Subcutaneous abdominal adipose tissue (tissue), 5 donors: Measurements from ENCODE around the gene SLC44A2.
A peak's percentile ranks its signal among the peaks of the same experiment; 100 is the strongest.
"Not testable (repeated sequence)": the region's sequence is repeated elsewhere in the genome, so short reads cannot be mapped to it uniquely, and the experiment has no call there.

ENCODE experiments used
- H3K27ac ChIP-seq: one replicate; pipeline ENCODE4 v1.7.0; 2013; ENCODE audit warnings: low read depth, mild to moderate bottlenecking, inconsistent platforms, low read length, moderate library complexity
- H3K27me3 ChIP-seq, 5 donors: one replicate each; pipeline ENCODE4 v1.7.0; 2013; ENCODE audit warnings: low read length in 5 of 5, inconsistent platforms in 1 of 5; ENCODE audit not compliant: control insufficient read depth in 5 of 5, insufficient read depth in 4 of 5
- H3K36me3 ChIP-seq, 5 donors: one replicate each; pipeline ENCODE4 v1.7.0; 2013; ENCODE audit warnings: low read length in 5 of 5; ENCODE audit not compliant: control insufficient read depth in 5 of 5, insufficient read depth in 5 of 5
- H3K4me1 ChIP-seq, 5 donors: one replicate each; pipeline ENCODE4 v1.7.0; 2013; ENCODE audit warnings: low read length in 5 of 5, mild to moderate bottlenecking in 3 of 5, moderate library complexity in 1 of 5; ENCODE audit not compliant: control insufficient read depth in 5 of 5, insufficient read depth in 5 of 5
- H3K4me3 ChIP-seq, 5 donors: one replicate each; pipeline ENCODE4 v1.7.0; 2013; ENCODE audit warnings: low read length in 5 of 5, low read depth in 1 of 5
- H3K9ac ChIP-seq, 5 donors: one replicate each; pipeline ENCODE4 v1.7.0; 2013; ENCODE audit warnings: low read length in 5 of 5, mild to moderate bottlenecking in 4 of 5, moderate library complexity in 3 of 5
- H3K9me3 ChIP-seq, 5 donors: one replicate each; pipeline ENCODE4 v1.7.0; 2013; ENCODE audit warnings: low read length in 5 of 5; ENCODE audit not compliant: control insufficient read depth in 5 of 5
- donor health status: healthy.
- donor health status: healthy.
- donor health status: healthy.
- donor health status: healthy.
- donor health status: healthy.

Gene SLC44A2

DNA sequence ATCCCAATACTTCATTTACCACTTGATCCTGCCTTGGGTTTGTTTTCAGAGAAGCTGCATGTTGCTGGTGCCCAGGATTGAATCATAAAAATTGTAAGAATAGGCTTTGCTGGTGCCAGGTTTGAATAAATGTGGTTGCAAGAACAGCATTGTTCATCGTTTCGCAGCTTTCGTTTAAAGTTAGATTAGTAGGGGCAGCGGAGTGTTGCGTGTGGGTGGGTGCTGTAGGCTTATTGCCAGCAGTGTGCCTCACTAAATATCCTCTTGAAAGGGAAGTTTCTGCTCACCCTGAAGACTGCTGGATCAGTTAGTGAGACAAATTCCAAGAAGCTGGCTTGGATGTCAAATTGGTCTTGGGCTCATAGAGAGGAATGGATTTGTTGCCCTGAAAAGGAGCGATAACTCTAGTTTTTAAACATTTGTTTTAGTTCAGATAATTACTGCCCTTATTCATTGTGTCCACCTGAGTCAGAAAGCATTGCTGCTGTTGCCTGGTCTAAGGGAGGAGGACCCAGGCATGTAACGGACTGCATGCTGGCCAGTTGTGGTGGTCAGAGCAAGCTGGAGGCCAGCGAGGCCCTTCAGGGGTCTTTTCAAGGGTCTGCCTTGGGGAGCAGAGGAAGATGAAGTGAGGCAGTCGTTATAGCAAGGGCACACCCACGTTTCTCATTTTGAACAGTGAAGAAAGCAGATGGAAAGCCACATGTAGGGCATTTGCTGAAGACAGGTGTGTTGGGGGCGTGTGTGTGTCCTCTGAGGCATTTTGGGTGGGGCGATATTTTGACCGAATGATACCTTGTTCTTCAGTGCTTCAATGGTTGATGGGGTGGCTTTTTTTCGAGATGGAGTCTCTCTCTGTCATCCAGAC is 37.3 kb downstream of the SLC44A2 start:
- Histone ChIP-seq H3K9ac (peak overlapping the region in 1 of 5 donors; percentile 28), H3K4me3 (no peak overlapping the region), H3K9me3 (no peaks in the 10 kb centered on the region), H3K4me1 (peaks cover 0 to 19% (median 17%) of the 10 kb centered on the region in 5 donors), H3K27ac (no peak overlapping the region), H3K27me3 (no peaks in the 10 kb centered on the region), H3K36me3 (peaks cover 0 to 10% (median 4%) of the 10 kb centered on the region in 5 donors)

DNA sequence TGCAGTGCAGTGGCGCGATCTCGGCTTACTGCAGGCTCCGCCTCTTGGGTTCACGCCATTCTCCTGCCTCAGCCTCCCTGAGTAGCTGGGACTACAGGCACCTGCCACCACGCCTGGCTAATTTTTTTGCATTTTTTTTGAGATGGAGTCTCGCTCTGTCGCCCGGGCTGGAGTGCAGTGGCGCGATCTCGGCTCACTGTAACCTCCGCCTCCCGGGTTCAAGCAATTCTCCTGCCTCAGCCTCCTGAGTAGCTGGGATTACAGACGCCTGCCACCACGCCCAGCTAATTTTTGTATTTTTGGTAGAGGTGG is 37.9 kb downstream of the SLC44A2 start:
- not testable (repeated sequence) for H3K27me3 ChIP-seq, H3K9ac ChIP-seq, H3K4me3 ChIP-seq, H3K9me3 ChIP-seq, H3K27ac ChIP-seq
- peaks cover 0 to 13% (median 7%) of the 10 kb centered on the region in 5 donors for H3K36me3 ChIP-seq
- peaks cover 0 to 25% (median 23%) of the 10 kb centered on the region in 5 donors for H3K4me1 ChIP-seq

DNA sequence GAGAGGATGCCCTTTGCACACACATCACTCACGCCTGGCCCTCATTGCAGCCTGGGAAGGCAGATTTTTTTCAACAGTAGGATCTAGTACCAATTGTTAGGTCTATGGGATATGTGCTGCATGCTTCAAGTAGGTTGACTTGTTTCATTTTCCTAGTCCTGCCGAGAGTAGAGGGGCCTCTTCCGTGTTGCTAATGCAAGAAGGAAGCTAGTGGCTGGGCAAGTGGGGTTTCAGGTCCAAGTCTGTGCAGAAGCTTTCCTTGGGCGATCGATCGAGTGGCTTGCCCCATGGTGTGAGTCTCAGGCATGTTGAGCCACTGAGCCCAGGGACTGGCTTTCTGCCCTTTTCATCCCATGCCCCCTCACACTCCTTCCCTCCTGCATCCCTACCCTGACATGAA is 42.5 kb downstream of the SLC44A2 start:
- Histone ChIP-seq H3K9ac (no peak overlapping the region), H3K4me3 (no peak overlapping the region), H3K4me1 (peaks cover 0 to 20% (median 11%) of the 10 kb centered on the region in 5 donors), H3K27ac (no peak overlapping the region), H3K9me3 (no peaks in the 10 kb centered on the region), H3K27me3 (no peaks in the 10 kb centered on the region), H3K36me3 (peaks cover 0 to 24% (median 22%) of the 10 kb centered on the region in 5 donors)

DNA sequence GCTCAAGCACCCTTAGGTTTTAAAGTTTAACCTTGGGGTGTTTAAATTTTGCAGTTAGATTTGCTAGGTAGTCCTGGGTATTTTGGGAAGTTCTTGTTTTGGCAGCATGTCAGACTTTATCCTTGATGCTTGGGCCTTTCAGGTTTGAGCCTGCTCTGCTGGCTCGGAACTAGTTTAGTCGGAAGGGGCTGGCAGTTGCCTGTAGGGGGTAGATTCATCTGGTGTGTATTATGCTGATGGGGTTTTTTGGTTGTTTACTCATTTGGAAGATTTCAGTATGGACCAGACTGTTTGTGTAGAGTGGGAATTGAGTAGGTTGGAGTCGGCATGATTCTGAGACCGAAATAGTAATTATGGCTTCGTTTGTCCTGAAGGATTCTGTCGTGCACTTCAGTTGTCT is 43.9 kb downstream of the SLC44A2 start:
- H3K36me3 ChIP-seq: peaks cover 3 to 35% (median 26%) of the 10 kb centered on the region in 5 donors
- H3K9ac ChIP-seq: no peak overlapping the region
- no peaks in the 10 kb centered on the region for H3K9me3 ChIP-seq
- H3K4me1 ChIP-seq: peaks cover 0 to 18% (median 8%) of the 10 kb centered on the region in 5 donors
- H3K27ac ChIP-seq: no peak overlapping the region
- no peaks in the 10 kb centered on the region for H3K27me3 ChIP-seq
- H3K4me3 ChIP-seq: no peak overlapping the region

DNA sequence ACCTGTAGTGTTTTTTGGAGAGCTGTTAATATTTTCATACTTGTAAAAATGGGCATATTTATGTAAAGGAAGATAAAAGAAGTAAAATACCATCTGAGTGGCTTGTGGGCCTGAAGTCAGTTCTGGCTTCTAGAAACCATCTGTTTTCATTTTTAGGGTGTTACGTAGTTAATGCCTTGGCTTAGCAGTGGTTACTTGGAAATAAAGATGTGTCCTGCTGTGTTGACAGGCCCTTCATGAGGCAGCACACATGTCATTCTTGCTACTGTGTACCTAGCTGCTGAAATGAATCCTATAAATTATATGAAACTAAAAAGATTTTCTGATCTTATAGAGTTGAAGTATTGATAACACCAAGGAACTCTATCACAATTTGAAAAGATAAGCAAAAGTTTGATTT is 44.8 kb downstream of the SLC44A2 start:
- peaks cover 0 to 18% (median 8%) of the 10 kb centered on the region in 5 donors for H3K4me1 ChIP-seq
- no peak overlapping the region for H3K4me3 ChIP-seq
- H3K9me3 ChIP-seq: no peaks in the 10 kb centered on the region
- H3K27me3 ChIP-seq: no peaks in the 10 kb centered on the region
- H3K36me3 ChIP-seq: peaks cover 3 to 37% (median 26%) of the 10 kb centered on the region in 5 donors
- no peak overlapping the region for H3K27ac ChIP-seq
- no peak overlapping the region for H3K9ac ChIP-seq

DNA sequence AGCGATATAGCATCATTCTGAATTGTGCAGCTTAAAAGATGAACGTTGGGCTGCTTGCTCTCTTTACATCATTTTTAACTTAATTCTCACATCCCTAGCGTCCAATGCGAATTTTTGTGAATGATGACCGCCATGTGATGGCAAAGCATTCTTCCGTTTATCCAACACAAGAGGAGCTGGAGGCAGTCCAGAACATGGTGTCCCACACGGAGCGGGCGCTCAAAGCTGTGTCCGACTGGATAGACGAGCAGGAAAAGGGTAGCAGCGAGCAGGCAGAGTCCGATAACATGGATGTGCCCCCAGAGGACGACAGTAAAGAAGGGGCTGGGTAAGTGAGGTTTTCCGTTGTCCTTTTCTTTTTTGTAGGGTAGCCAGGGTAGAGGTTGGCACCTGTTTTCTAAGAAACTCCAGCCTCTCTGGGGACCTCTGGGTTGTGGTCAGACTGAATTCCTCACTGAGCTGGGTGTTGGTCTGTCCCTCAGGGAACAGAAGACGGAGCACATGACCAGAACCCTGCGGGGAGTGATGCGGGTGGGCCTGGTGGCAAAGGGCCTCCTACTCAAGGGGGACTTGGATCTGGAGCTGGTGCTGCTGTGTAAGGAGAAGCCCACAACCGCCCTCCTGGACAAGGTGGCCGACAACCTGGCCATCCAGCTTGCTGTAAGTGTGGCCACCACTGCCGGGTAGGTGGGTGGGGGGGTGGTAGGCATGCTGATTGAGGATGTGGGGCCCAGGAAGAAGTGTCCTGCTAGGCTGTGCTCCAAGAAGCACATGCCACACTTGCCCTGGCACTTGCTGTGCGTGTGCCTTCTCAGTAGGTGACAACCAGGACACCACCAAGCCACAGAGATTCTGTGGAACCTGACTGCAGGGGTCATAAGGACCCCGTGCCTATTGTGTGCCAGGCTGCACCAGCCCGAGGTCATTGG is 45.8 kb downstream of the SLC44A2 start:
- no peak overlapping the region for H3K27ac ChIP-seq
- no peak overlapping the region for H3K4me3 ChIP-seq
- peaks cover 3 to 44% (median 31%) of the 10 kb centered on the region in 5 donors for H3K36me3 ChIP-seq
- H3K9me3 ChIP-seq: no peaks in the 10 kb centered on the region
- H3K9ac ChIP-seq: no peak overlapping the region
- H3K4me1 ChIP-seq: peaks cover 0 to 18% (median 8%) of the 10 kb centered on the region in 5 donors
- H3K27me3 ChIP-seq: no peaks in the 10 kb centered on the region

DNA sequence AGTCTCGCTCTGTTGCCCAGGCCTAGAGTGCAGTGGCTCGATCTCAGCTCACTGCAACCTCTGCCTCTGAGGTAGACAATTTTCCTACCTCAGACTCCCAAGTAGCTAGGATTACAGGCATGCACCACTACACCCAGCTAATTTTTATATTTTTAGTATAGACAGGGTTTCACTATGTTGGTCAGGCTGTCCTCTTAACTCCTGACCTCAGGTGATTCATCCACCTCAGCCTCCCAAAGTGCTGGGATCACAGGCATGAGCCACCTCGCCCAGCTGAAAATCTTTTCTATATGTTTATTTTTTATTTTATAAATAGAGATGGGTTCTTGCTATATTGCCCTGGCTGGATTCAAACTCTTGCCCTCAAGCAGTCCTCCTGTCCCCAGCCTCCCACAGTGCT is 46.6 kb downstream of the SLC44A2 start:
- Histone ChIP-seq H3K36me3 (peaks cover 3 to 48% (median 34%) of the 10 kb centered on the region in 5 donors), H3K4me1 (peaks cover 0 to 16% (median 8%) of the 10 kb centered on the region in 5 donors)
- H3K4me3 ChIP-seq, H3K27me3 ChIP-seq, H3K9ac ChIP-seq, H3K9me3 ChIP-seq, H3K27ac ChIP-seq: not testable (repeated sequence)

DNA sequence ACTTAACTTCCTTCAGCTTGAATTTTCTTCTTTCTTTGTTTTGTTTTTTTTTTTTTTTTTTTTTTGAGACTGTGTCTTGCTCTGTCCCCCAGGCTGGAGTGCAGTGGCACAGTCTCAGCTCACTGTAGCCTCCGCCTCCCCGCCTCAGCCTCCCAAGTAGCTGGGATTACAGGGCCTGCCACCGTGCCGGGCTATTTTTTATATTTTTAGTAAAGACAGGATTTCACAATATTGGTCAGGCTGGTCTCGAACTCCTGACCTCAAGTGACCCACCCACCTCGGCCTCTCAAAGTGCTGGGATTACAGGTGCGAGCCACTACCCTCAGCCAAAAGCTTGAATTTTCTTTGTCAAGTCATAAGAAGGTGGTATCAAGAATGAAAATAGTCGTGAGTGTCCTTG is 49.9 kb downstream of the SLC44A2 start:
- not testable (repeated sequence) for H3K9ac ChIP-seq, H3K9me3 ChIP-seq, H3K4me1 ChIP-seq, H3K27me3 ChIP-seq, H3K27ac ChIP-seq, H3K4me3 ChIP-seq
- H3K36me3 ChIP-seq: peaks cover 6 to 75% (median 63%) of the 10 kb centered on the region in 5 donors

DNA sequence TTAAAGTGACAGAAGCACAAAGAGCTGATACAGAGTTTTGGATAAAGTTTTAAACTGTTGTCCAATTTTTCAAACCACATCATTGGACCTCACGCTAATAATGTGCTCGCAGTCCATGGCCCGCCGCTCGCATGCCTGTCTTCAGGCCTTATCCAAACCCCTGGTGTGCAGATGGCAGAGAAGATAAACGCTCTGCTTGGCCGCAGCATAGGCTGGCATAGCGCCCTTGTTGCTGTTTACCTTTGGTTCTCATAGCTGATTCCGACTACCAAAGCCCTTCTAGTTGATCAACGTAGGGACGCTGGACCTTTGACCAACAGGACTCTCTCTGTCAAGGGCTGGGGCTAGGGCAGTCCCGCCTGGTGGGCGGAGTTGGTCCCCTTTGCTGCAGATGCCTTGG is 52.4 kb downstream of the SLC44A2 start:
- peaks cover 6 to 83% (median 74%) of the 10 kb centered on the region in 5 donors for H3K36me3 ChIP-seq
- H3K9me3 ChIP-seq: no peaks in the 10 kb centered on the region
- no peaks in the 10 kb centered on the region for H3K27me3 ChIP-seq
- peaks cover 0 to 2% (median 0%) of the 10 kb centered on the region in 5 donors for H3K4me1 ChIP-seq
- no peak overlapping the region for H3K27ac ChIP-seq
- no peak overlapping the region for H3K9ac ChIP-seq
- H3K4me3 ChIP-seq: no peak overlapping the region

DNA sequence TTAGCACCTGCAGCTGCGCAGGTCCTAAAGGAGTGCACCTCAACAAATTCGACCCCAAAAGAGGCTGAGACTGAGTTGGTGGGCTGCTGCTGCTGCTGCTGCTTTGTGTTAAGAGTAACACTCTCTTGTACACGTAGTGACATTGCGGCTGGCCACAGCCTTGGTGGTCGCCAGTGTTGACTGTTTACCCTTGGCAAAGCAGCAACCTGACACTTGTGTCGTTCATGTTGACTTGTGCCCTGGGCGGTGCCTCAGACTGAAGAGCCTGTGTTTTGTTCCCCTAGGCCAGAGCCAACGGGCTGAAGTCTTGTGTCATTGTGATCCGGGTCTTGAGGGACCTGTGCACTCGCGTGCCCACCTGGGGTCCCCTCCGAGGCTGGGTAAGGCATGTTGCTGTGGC is 53.5 kb downstream of the SLC44A2 start:
- Histone ChIP-seq H3K36me3 (peaks cover 3 to 83% (median 78%) of the 10 kb centered on the region in 5 donors), H3K4me1 (no peaks in the 10 kb centered on the region), H3K9me3 (no peaks in the 10 kb centered on the region), H3K27ac (no peak overlapping the region), H3K27me3 (no peaks in the 10 kb centered on the region), H3K4me3 (no peak overlapping the region), H3K9ac (no peak overlapping the region)
